ENCODE data around the gene INPP5B.
"Not testable (repeated sequence)": the region's sequence is repeated elsewhere in the genome, so short reads cannot be mapped to it uniquely, and the experiment has no call there.

INPP5B gene

DNA sequence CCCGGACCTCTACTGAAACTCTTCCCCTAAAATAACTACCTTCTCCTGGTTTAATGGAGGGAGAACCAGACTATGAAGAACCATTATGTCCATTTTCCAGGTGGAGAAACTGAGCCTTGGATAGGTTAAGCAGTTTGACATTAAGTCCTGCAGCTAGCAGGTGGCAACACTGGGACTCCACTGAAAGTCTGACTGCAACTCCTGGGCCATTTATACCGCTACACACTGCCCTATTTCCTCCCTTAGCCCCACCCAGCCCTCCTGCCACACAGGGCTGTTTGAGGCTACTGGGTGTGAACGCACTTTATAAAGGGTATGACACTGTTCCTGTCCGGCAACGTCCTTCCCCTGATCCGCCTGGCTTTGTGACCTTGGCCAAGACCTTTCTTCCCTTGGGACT is 511 bp upstream of the INPP5B start:
- no peak for DNase-seq

DNA sequence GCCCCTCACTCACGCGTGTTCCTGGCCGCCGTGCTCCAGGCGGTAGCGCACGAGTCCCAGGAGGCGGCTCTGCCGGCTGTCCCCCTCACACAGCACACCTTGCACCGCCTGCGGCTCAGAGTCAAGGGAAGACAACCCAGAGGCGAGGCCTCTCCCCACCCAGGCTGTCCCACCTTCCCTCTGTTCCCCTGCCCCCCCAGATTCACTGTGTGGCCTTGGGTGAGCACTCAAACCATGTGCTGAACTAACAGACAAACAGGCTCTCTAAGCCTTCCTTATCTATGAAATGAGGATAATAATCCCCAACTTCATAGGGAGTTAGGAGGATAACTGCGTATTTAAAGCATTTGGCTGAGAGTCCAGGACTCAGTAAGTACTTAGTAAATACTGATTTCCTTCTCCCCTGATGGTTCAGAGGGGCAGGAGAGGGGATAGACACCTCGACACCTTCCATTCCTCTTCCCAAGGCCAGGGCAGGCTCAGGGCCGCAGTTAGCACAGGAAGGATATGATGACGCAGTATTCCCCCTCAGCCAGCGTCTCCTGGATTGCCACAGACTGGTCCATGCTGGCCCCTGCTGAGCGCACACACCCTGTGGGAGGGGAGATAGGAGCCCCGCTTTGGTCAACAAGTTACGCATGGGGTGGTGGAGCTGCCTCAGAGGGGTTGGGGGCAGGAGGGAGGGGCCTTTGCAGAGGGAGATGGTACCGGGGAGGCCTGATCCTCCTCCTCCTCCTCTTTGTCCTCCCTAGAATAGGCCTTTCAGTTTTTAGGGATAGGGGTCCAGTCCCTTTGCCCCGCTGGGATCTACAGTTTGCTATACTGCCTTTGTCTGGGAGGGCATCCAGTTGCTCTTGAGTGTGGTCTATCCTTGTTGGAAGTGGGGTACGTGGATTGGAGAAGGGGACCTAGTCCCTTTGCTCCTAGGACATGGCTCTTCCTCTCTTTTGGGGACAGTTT is 830 bp downstream of the INPP5B start:
- peak; percentile 6 for DNase-seq

- no peak for DNase-seq
These were observed 1.6 kb downstream of the INPP5B start for GRCh38 chr1:37945251-37945650.

DNA sequence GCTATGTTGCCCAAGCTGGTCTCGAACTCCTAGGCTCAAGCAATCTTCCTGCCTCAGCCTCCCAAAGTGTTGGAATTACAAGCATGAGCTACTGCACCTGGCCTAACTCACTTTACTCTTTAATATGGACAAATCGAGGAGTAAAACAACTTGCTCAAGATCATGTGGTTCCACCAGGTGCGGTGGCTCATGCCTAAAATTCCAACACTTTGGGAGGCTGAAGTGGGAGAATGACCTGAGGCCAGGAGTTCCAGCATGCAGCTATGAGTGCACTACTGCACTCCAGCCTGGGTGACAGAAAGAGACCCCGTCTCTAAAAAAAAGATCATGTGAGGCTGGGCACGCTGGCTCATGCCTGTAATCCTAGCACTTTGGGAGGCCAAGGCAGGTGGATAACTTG is 2.0 kb downstream of the INPP5B start:
- no peak for DNase-seq

- DNase-seq = no peak
These were observed 2.6 kb downstream of the INPP5B start for GRCh38 chr1:37944086-37944763.

GRCh38 chr1:37940299-37940947 is 6.4 kb downstream of the INPP5B start:
- DNase-seq = peak; percentile 49

- not testable (repeated sequence) for DNase-seq
These were observed 10.1 kb downstream of the INPP5B start for GRCh38 chr1:37936760-37937159.

- no peak for DNase-seq
These were observed 14.1 kb downstream of the INPP5B start for GRCh38 chr1:37932759-37933158.

DNA sequence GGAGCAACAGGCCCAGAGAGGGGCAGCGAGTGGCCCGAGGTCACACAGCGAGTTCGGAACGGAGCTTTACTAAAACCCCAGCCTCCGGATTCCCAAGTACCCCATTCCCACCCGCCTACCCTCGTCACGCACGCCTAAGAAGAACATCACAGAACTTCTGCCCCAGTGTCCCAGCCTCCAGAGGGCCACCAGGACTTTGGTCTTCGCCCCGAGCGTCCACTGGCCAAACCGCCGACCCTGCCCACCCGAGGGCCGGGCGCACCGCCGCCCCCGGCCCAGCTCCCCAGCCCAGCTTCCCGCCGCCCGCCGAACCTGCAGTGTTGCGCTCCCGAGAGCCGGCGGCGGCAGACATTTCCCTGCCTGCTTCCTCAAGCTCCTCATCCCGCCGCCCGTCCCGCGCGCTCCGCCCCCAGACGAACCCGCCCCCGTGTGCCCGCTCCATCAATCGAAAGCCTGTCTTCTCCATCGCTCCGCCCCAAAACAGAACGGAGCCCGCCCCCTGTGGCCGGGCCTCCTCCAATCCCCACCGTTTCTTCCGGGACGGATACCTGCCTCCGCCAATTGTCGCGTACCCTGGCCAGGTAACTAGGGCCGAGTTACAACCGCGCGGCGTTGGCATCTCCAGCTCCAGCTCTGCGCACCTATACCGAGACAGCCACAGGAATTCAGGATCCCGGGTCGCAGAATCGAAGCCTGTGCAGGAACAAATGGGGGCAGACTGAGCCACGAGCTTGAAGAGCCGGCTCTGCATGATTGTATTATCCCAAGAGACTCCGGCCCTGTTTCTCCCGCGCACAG is 15.3 kb downstream of the INPP5B start:
- peak; percentile 96 for DNase-seq

- DNase-seq = no peak
These were observed 15.8 kb downstream of the INPP5B start for GRCh38 chr1:37931102-37931360.

- no peak for DNase-seq
These were observed 16.4 kb downstream of the INPP5B start for GRCh38 chr1:37930246-37931101.

- DNase-seq = no peak
These were observed 20.6 kb downstream of the INPP5B start for GRCh38 chr1:37926038-37926924.

DNA sequence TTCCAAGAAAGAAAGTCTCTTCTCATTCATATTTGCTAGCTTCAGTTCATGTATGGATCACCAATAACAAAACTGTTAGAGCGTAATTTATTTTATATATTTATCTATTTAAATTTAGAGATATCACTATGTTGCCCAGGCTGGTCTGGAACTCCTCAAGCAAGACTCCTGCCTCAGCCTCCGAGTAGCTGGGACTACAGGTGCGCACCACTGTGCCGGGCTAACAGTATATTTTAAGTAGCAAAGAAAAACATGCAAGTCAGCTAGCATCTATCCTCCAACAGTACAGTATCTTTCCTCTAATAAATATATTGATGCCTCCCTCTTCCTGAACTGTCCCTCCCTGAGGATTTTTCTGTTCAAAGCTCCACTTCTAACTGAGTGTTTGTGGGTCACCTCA is 21.5 kb downstream of the INPP5B start:
- DNase-seq = no peak

GRCh38 chr1:37923551-37923889 is 23.3 kb downstream of the INPP5B start:
- no peak for DNase-seq

- no peak for DNase-seq
These were observed 23.9 kb downstream of the INPP5B start for GRCh38 chr1:37922767-37923550.

- DNase-seq = no peak
These were observed 27.6 kb downstream of the INPP5B start for GRCh38 chr1:37919277-37919676.

DNA sequence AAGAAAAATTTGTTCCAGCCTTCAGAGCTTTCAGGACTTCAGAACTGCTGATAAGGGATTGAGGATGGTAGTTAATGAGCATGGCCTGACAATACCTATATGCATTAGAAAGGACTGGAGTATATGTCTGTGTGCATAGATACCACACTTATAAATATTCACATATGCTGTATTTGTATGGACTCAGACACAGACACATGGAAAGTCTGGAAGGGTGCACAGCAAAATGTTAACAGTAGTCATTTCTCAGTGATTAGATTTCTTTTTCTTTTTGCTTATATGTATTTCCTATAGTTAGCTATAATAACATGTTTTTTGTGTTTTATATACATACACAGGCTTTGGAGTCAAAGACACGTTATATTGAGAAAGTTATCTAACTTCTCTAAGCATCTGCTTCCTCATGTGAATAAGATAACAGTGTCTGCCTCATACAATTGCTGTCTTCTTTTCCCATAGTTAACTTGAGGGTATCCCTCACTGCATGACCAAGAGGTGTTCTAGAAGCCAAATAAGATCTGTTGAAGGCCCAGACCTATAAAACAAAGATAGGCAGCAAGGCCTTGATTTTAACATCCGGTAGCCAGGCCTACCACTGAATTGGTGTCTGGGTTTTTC is 31.3 kb downstream of the INPP5B start:
- DNase-seq = no peak

- peak; percentile 87 for DNase-seq
These were observed 32.0 kb downstream of the INPP5B start for GRCh38 chr1:37914719-37915475.

DNA sequence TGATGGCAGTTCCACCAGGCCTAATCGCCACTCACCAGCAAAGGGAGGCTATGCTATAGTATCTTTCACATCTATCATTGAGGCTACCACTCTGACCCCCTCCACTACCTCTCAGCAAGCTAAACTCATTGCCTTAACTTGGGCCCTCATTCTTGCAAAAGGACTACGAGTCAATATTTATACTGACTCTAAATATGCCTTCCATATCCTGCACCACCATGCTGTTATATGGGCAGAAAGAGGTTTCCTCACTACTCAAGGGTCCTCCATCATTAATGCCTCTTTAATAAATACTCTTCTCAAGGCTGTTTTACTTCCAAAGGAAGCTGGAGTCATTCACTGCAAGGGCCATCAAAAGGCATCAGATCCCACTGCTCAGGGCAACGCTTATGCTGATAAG is 35.4 kb downstream of the INPP5B start:
- DNase-seq = not testable (repeated sequence)

Measured in NCI-H146 (cell line).